AG09309 (cell line): ENCODE results near the gene MGAT5.

ENCODE experiments used
- DNase-seq: peaks from one replicate; pipeline ENCODE4 v3.0.0-alpha.2; 2010; ENCODE audit warnings: low read depth
- H3K4me3 ChIP-seq: 2 replicates; pipeline ENCODE4 v1.5.1; 2011; ENCODE audit warnings: mild to moderate bottlenecking, low read depth, low read length, moderate library complexity; ENCODE audit not compliant: control insufficient read depth
- CTCF ChIP-seq: IDR thresholded peaks from 2 replicates; pipeline ENCODE4 v1.5.1; 2011; ENCODE audit warnings: mild to moderate bottlenecking, low read depth, low read length, inconsistent platforms; ENCODE audit not compliant: insufficient read depth, control insufficient read depth; ENCODE audit errors: missing control alignments

The MGAT5 gene

GRCh38 chr2:134336921-134337320, 83.0 kb downstream of the MGAT5 start:
- TF ChIP-seq CTCF, result no peak
- H3K4me3 ChIP-seq, result no peak overlapping the region
- no peak for DNase-seq

- no peak for TF ChIP-seq CTCF
- DNase-seq, result no peak
- H3K4me3 ChIP-seq, result no peak overlapping the region
Measured at GRCh38 chr2:134337631-134338030, 83.8 kb downstream of the MGAT5 start.

- TF ChIP-seq CTCF, result no peak
- no peak overlapping the region for H3K4me3 ChIP-seq
- DNase-seq, result no peak
Measured at GRCh38 chr2:134338208-134338607, 84.3 kb downstream of the MGAT5 start.

- no peak for TF ChIP-seq CTCF
- H3K4me3 ChIP-seq, result no peak overlapping the region
- DNase-seq, result no peak
Measured at GRCh38 chr2:134341476-134341875, 87.6 kb downstream of the MGAT5 start.

- TF ChIP-seq CTCF, result no peak
- H3K4me3 ChIP-seq, result no peak overlapping the region
- DNase-seq, result no peak
Measured at GRCh38 chr2:134344954-134345697, 91.3 kb downstream of the MGAT5 start.

- no peak overlapping the region for H3K4me3 ChIP-seq
- TF ChIP-seq CTCF, result no peak
- no peak for DNase-seq
Measured at GRCh38 chr2:134346141-134346540, 92.3 kb downstream of the MGAT5 start.
